CD4-positive, alpha-beta T cell (primary cell): ENCODE results near the gene STEAP2. TPM values are rescaled to one million over a fixed set of nuclear protein-coding genes. Genes with fewer than 3 reads are reported as not detected.

Source experiments
- ATAC-seq: fragments of 200-7000 bp; cut with Tn5 transposase; one replicate; pipeline ENCODE4 v1.10.0; 2022; ENCODE audit warnings: mild to moderate bottlenecking; ENCODE audit not compliant: poor library complexity
- CTCF ChIA-PET: fragments of 350-600 bp; sonication (Branson Sonifier 250); formaldehyde crosslinking; loops from one replicate; lab custom pipeline; 2021; ENCODE audit warnings: antibody characterized with exemption, inconsistent platforms; lab: Charles Lee
- POLR2A ChIA-PET: fragments of 350-600 bp; sonication (Branson Sonifier 250); formaldehyde crosslinking; loops from one replicate; lab custom pipeline; 2021; ENCODE audit warnings: antibody characterized with exemption, inconsistent platforms; lab: Charles Lee
- DNase-seq, 14 experiments: peaks; one replicate each; pipeline ENCODE4 v3.0.0-alpha.2; 2013 to 2020; ENCODE audit warnings: mixed read lengths in 2 of 14
- H3K27ac ChIP-seq, 2 donors: one replicate each; pipeline versions ENCODE4 v1.5.1 to v1.7.0; 2013; ENCODE audit warnings: low read length in 2 of 2, low read depth in 1 of 2, mild to moderate bottlenecking in 1 of 2
- H3K27me3 ChIP-seq, 2 experiments: 1 replicate in 1 of 2; 2 replicates in 1 of 2; pipeline versions ENCODE4 v1.6.1 to v1.7.0; 2013; ENCODE audit warnings: low read length in 2 of 2, control low read depth in 1 of 2, mild to moderate bottlenecking in 1 of 2, moderate library complexity in 1 of 2; ENCODE audit not compliant: insufficient read depth in 2 of 2, control insufficient read depth in 1 of 2
- H3K36me3 ChIP-seq: one replicate; pipeline ENCODE4 v1.6.1; 2013; ENCODE audit warnings: low read length, control low read depth; ENCODE audit not compliant: insufficient read depth
- H3K4me1 ChIP-seq: one replicate; pipeline ENCODE4 v1.6.1; 2013; ENCODE audit warnings: low read length, control low read depth; ENCODE audit not compliant: insufficient read depth
- H3K4me3 ChIP-seq: one replicate; pipeline ENCODE4 v1.5.1; 2013; ENCODE audit warnings: mild to moderate bottlenecking, low read length, moderate library complexity
- H3K9me3 ChIP-seq, 2 experiments: 1 replicate in 1 of 2; 2 replicates in 1 of 2; pipeline versions ENCODE4 v1.6.1 to v1.7.0; 2013; ENCODE audit warnings: low read length in 2 of 2, mild to moderate bottlenecking in 2 of 2, control low read depth in 1 of 2, moderate library complexity in 1 of 2; ENCODE audit not compliant: control insufficient read depth in 1 of 2, insufficient read depth in 1 of 2
- H3K27ac Mint-ChIP-seq: one replicate; pipeline ENCODE4 v1.8.0; 2020; ENCODE audit warnings: mixed read lengths
- H3K27me3 Mint-ChIP-seq: one replicate; pipeline ENCODE4 v1.8.0; 2021; ENCODE audit warnings: mixed read lengths
- H3K36me3 Mint-ChIP-seq: one replicate; pipeline ENCODE4 v1.8.0; 2021; ENCODE audit warnings: low read depth, mixed read lengths
- H3K4me1 Mint-ChIP-seq: one replicate; pipeline ENCODE4 v1.8.0; 2021; ENCODE audit warnings: low read depth, mixed read lengths
- H3K4me3 Mint-ChIP-seq: one replicate; pipeline ENCODE4 v1.8.0; 2020; ENCODE audit warnings: mild to moderate bottlenecking, mixed read lengths
- H3K9me3 Mint-ChIP-seq: one replicate; pipeline ENCODE4 v1.8.0; 2020; ENCODE audit warnings: mixed read lengths
- intact Hi-C, 2 experiments: fragments of 100-400 bp; cut with DNase I in 1 of 2; cut with micrococcal nuclease in 1 of 2; formaldehyde crosslinking; loops; one replicate each; pipeline versions ENCODE4 v1.15.1 to v1.9.0; 2023 to 2025; cut with DNase I, micrococcal nuclease
- total RNA-seq, 174 experiments: library from RNA in 2 of 174; stranded (reverse) in 2 of 174; gene quantifications; one replicate each; pipeline ENCODE4 v1.2.3 and lab custom pipeline; 2021 to 2026
- TF ChIP-seq, protein P1 (sequence below): fragments of 200-600 bp; IDR thresholded peaks from one replicate; pipeline ENCODE4 v1.8.0; 2022; ENCODE audit warnings: antibody characterized with exemption, mild to moderate bottlenecking

STEAP2 gene
- total RNA-seq, 2 experiments from 2014 or later: not detected

DNA sequence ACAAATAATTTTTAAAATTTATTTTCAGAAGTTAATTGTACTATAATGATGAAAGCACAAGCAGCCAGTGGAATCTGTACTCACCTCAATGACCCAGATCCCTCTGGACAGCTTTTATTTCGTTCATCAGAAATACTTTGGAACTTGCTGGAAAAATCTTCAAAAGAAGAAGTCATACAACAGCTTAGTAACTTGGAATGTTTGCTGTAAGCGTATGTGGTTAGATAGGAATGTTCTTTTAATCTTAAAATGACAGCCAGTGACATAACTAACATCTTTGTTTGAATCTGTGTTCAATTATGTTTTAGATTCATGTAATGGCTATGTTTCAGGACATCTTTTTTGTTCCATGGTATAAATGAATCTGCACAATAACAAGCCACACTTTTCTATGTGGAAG, 60.2 kb downstream of the STEAP2 start:
- intact Hi-C loops: no loop called here
- CTCF ChIA-PET: no interaction called here
- no peaks in the 10 kb centered on the region for H3K9me3 ChIP-seq
- POLR2A ChIA-PET: no interaction called here
- H3K36me3 ChIP-seq: no peaks in the 10 kb centered on the region
- DNase-seq (no peak), ATAC-seq (no peak)
- no peaks in the 10 kb centered on the region for H3K4me1 Mint-ChIP-seq
- H3K36me3 Mint-ChIP-seq: no peaks in the 10 kb centered on the region
- TF ChIP-seq, protein P1, sequence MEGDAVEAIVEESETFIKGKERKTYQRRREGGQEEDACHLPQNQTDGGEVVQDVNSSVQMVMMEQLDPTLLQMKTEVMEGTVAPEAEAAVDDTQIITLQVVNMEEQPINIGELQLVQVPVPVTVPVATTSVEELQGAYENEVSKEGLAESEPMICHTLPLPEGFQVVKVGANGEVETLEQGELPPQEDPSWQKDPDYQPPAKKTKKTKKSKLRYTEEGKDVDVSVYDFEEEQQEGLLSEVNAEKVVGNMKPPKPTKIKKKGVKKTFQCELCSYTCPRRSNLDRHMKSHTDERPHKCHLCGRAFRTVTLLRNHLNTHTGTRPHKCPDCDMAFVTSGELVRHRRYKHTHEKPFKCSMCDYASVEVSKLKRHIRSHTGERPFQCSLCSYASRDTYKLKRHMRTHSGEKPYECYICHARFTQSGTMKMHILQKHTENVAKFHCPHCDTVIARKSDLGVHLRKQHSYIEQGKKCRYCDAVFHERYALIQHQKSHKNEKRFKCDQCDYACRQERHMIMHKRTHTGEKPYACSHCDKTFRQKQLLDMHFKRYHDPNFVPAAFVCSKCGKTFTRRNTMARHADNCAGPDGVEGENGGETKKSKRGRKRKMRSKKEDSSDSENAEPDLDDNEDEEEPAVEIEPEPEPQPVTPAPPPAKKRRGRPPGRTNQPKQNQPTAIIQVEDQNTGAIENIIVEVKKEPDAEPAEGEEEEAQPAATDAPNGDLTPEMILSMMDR: no peak
- H3K4me1 ChIP-seq: no peaks in the 10 kb centered on the region
- H3K4me3 ChIP-seq: no peak overlapping the region
- H3K9me3 Mint-ChIP-seq: no peaks in the 10 kb centered on the region
- no peak overlapping the region for H3K4me3 Mint-ChIP-seq
- peaks cover 8% of the 10 kb centered on the region for H3K27me3 Mint-ChIP-seq
- H3K27me3 ChIP-seq: peaks cover 0 to 8% of the 10 kb centered on the region in 2 experiments
- no peak overlapping the region for H3K27ac ChIP-seq
- no peak overlapping the region for H3K27ac Mint-ChIP-seq

DNA sequence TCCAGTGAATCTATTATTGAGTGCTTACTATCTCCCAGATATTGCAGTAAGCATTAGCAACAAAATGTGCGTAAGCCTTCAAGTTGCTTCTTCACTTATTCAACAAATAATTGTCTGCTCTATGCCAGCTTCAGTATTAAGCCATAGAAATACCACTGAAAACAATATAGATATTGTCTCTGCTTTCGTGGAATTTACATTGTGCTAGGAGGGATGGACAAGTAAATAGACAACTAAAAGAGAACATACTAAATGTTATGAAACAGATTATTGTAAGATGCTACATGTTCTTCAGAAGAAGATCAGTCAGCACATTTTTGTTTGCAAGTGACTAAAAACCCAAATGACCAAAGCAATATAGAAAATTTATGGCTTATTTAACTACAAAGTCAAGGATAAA, 60.7 kb downstream of the STEAP2 start:
- H3K27ac Mint-ChIP-seq: no peak overlapping the region
- H3K4me3 Mint-ChIP-seq: no peak overlapping the region
- no peaks in the 10 kb centered on the region for H3K9me3 ChIP-seq
- H3K27ac ChIP-seq: no peak overlapping the region
- H3K27me3 ChIP-seq: peaks cover 0 to 6% of the 10 kb centered on the region in 2 experiments
- ATAC-seq (no peak), DNase-seq (no peak)
- H3K4me3 ChIP-seq: no peak overlapping the region
- no peaks in the 10 kb centered on the region for H3K36me3 ChIP-seq
- POLR2A ChIA-PET: no interaction called here
- TF ChIP-seq, protein P1: no peak
- H3K27me3 Mint-ChIP-seq: peaks cover 6% of the 10 kb centered on the region
- no peaks in the 10 kb centered on the region for H3K4me1 ChIP-seq
- H3K4me1 Mint-ChIP-seq: no peaks in the 10 kb centered on the region
- intact Hi-C loops: no loop called here
- CTCF ChIA-PET: no interaction called here
- no peaks in the 10 kb centered on the region for H3K9me3 Mint-ChIP-seq
- no peaks in the 10 kb centered on the region for H3K36me3 Mint-ChIP-seq

GRCh38 chr7:90274161-90274560, 62.6 kb downstream of the STEAP2 start:
- Mint-ChIP-seq H3K27me3 (no peaks in the 10 kb centered on the region), H3K36me3 (no peaks in the 10 kb centered on the region), H3K27ac (no peak overlapping the region), H3K4me3 (no peak overlapping the region), H3K9me3 (no peaks in the 10 kb centered on the region), H3K4me1 (no peaks in the 10 kb centered on the region)
- Histone ChIP-seq H3K36me3 (no peaks in the 10 kb centered on the region), H3K27ac (no peak overlapping the region), H3K27me3 (no peaks in the 10 kb centered on the region), H3K4me3 (no peak overlapping the region), H3K9me3 (no peaks in the 10 kb centered on the region), H3K4me1 (no peaks in the 10 kb centered on the region)
- TF ChIP-seq, protein P1: no peak
- DNase-seq (no peak), ATAC-seq (no peak)
- CTCF ChIA-PET: interaction anchor here (1.0 kb wide), 1 partner anchor 24 kb away, joined by 3 read pairs; no protein-coding TSS in a partner anchor
- POLR2A ChIA-PET: no interaction called here
- intact Hi-C loops: no loop called here
